ENCODE data around the gene PCDHB7.
"Not testable (repeated sequence)": the region's sequence is repeated elsewhere in the genome, so short reads cannot be mapped to it uniquely, and the experiment has no call there.

PCDHB7 gene

GRCh38 chr5:141224844-141225243 lies 52.4 kb downstream of the PCDHB7 start:
- not testable (repeated sequence) for DNase-seq (ENCODE audit: low read depth)

- DNase-seq (ENCODE audit: low read depth): not testable (repeated sequence)
These were observed 53.0 kb downstream of the PCDHB7 start for GRCh38 chr5:141225421-141225820.

All from stimulated activated CD8-positive, alpha-beta memory T cell treated with anti-CD3 and anti-CD28 coated beads, Interleukin-15, amount 100 ng/mL, for 1 hour (primary cell).